AG04449 (cell line): Measurements from ENCODE around the gene AKR1B1.

Experiments
- CTCF ChIA-PET: fragments of 350-600 bp; formaldehyde crosslinking; extraction: SDS; loops from one replicate; lab custom pipeline; 2021; ENCODE audit warnings: antibody characterized with exemption; lab: Yijun Ruan, JAX
- POLR2A ChIA-PET: fragments of 400-600, 350-600 bp; formaldehyde crosslinking; extraction: SDS; loops from one replicate; lab custom pipeline; 2020; ENCODE audit warnings: antibody characterized with exemption, inconsistent platforms; lab: Yijun Ruan, JAX
- DNase-seq: peaks from one replicate; pipeline ENCODE4 v3.0.0-alpha.2; 2010; ENCODE audit warnings: low read depth, low spot score
- H3K4me3 ChIP-seq: 2 replicates; pipeline ENCODE4 v1.5.1; 2011; ENCODE audit warnings: low read depth, mild to moderate bottlenecking, control low read depth, low read length
- CTCF ChIP-seq: IDR thresholded peaks from one replicate; pipeline ENCODE4 v1.5.1; 2011; ENCODE audit warnings: mild to moderate bottlenecking, moderate library complexity, low read length, control low read depth, inconsistent platforms; ENCODE audit not compliant: insufficient read depth; ENCODE audit errors: missing control alignments

AKR1B1 gene

GRCh38 chr7:134474828-134475227, 15.9 kb upstream of the AKR1B1 start:
- ChIA-PET POLR2A (no interaction called here), CTCF (interaction anchor here (1.5 to 3.0 kb wide), 2 partner anchors 16 to 42 kb away, joined by 8 to 11 read pairs; partner anchors contain the start of gene AKR1B1)
- H3K4me3 ChIP-seq: no peak overlapping the region
- DNase-seq: no peak
- TF ChIP-seq CTCF: no peak

- ChIA-PET POLR2A (no interaction called here), CTCF (interaction anchor here (0.9 to 3.0 kb wide), 3 partner anchors 15 to 41 kb away, joined by 3 to 11 read pairs (median 3); partner anchors contain the start of gene AKR1B1)
- no peak for TF ChIP-seq CTCF
- no peak for DNase-seq
- no peak overlapping the region for H3K4me3 ChIP-seq
These were observed 15.0 kb upstream of the AKR1B1 start for GRCh38 chr7:134473861-134474291.

- POLR2A ChIA-PET: no interaction called here
These were observed 13.8 kb upstream of the AKR1B1 start for GRCh38 chr7:134472572-134473244.

GRCh38 chr7:134470864-134471263, 12.0 kb upstream of the AKR1B1 start:
- H3K4me3 ChIP-seq: no peak overlapping the region
- ChIA-PET POLR2A (no interaction called here), CTCF (interaction anchor here (0.8 to 2.8 kb wide), 5 partner anchors 8 to 76 kb away, joined by 5 to 13 read pairs (median 8); partner anchors contain the start of gene AKR1B1)
- no peak for TF ChIP-seq CTCF
- DNase-seq: no peak

More at GRCh38 chr7:134472572-134473244, 13.8 kb upstream of the AKR1B1 start:
- TF ChIP-seq CTCF: no peak
- H3K4me3 ChIP-seq: no peak overlapping the region
- no peak for DNase-seq
- CTCF ChIA-PET: interaction anchor here (0.9 to 1.2 kb wide), 2 partner anchors 40 to 41 kb away, joined by 3 read pairs; no protein-coding TSS in a partner anchor

GRCh38 chr7:134469622-134470021, 10.7 kb upstream of the AKR1B1 start:
- ChIA-PET POLR2A (no interaction called here), CTCF (interaction anchor here (1.3 to 2.8 kb wide), 4 partner anchors 9 to 37 kb away, joined by 5 to 13 read pairs (median 10); partner anchors contain the start of gene AKR1B1)
- no peak overlapping the region for H3K4me3 ChIP-seq
- TF ChIP-seq CTCF: no peak
- DNase-seq: no peak

GRCh38 chr7:134468475-134468874, 9.6 kb upstream of the AKR1B1 start:
- ChIA-PET CTCF (interaction anchor here (1.7 kb wide), 1 partner anchor 10 kb away, joined by 7 read pairs; the partner anchor contains the start of gene AKR1B1), POLR2A (no interaction called here)
- H3K4me3 ChIP-seq: no peak overlapping the region
- DNase-seq: no peak
- TF ChIP-seq CTCF: no peak
